SU-DHL-6 (cell line): ENCODE measurements around the gene DOK7.

ENCODE experiments used
- H2AFZ ChIP-seq: fragments of 200-600 bp; sonication (generic); 2 replicates; pipeline ENCODE4 v1.6.1; 2014; ENCODE audit warnings: low read depth, mild to moderate bottlenecking, moderate library complexity, mixed read lengths, antibody characterized with exemption, low read length; ENCODE audit not compliant: severe bottlenecking
- H3F3A ChIP-seq: fragments of 200-600 bp; shearing (Covaris generic); 2 replicates; pipeline ENCODE4 v1.6.0; 2016; ENCODE audit warnings: antibody characterized with exemption, mild to moderate bottlenecking; ENCODE audit not compliant: insufficient read depth
- H3K27ac ChIP-seq: fragments of 200-600 bp; sonication (generic); 2 replicates; pipeline ENCODE4 v1.5.1; 2016; ENCODE audit warnings: low read depth, mild to moderate bottlenecking, low read length, moderate library complexity, mixed read lengths
- H3K27me3 ChIP-seq: fragments of 200-600 bp; sonication (generic), shearing (Covaris generic); 2 replicates; pipeline ENCODE4 v1.6.0; 2014; ENCODE audit warnings: mild to moderate bottlenecking, low read length
- H3K36me3 ChIP-seq: fragments of 200-600 bp; sonication (generic); 2 replicates; pipeline ENCODE4 v1.6.1; 2014; ENCODE audit warnings: mild to moderate bottlenecking, low read length, mixed read lengths
- H3K4me2 ChIP-seq: fragments of 300-600, 200-600 bp; shearing (Covaris generic), sonication (generic); 2 replicates; pipeline ENCODE4 v1.6.0; 2014; ENCODE audit warnings: low read length, low read depth, mild to moderate bottlenecking; ENCODE audit not compliant: poor library complexity, severe bottlenecking
- H3K4me3 ChIP-seq: fragments of 200-600 bp; sonication (generic); 2 replicates; pipeline ENCODE4 v1.5.1; 2014; ENCODE audit warnings: antibody characterized with exemption, low read length, mild to moderate bottlenecking, mixed read lengths; ENCODE audit not compliant: insufficient read depth, poor library complexity, severe bottlenecking
- H3K79me2 ChIP-seq: fragments of 200-600 bp; sonication (generic); 2 replicates; pipeline ENCODE4 v1.6.1; 2014; ENCODE audit warnings: mild to moderate bottlenecking, low read length, moderate library complexity; ENCODE audit not compliant: insufficient read depth
- H3K9ac ChIP-seq: fragments of 200-600 bp; sonication (generic); 2 replicates; pipeline ENCODE4 v1.7.0; 2014; ENCODE audit warnings: mild to moderate bottlenecking, low read length
- H3K9me2 ChIP-seq: fragments of 200-600 bp; sonication (generic); replicated peaks from 2 replicates; pipeline ENCODE4 v1.6.1; 2014; ENCODE audit warnings: low read length; ENCODE audit not compliant: insufficient read depth
- H3K9me3 ChIP-seq: fragments of 200-600 bp; sonication (generic); 2 replicates; pipeline ENCODE4 v1.6.1; 2014; ENCODE audit warnings: low read length, mixed read lengths; ENCODE audit not compliant: insufficient read depth
- H4K20me1 ChIP-seq: fragments of 200-600 bp; sonication (generic); 2 replicates; pipeline ENCODE4 v1.6.1; 2014; ENCODE audit warnings: low read depth, mild to moderate bottlenecking, antibody characterized with exemption, low read length, moderate library complexity, mixed read lengths
- CTCF ChIP-seq: fragments of 200-600 bp; sonication (generic); IDR thresholded peaks from one replicate; pipeline ENCODE4 v1.5.1; 2017; ENCODE audit warnings: antibody characterized with exemption, mild to moderate bottlenecking, low read length, moderate library complexity; ENCODE audit not compliant: insufficient read depth, poor library complexity, severe bottlenecking
- EZH2phosphoT487 ChIP-seq: fragments of 200-600 bp; sonication (generic), shearing (Covaris generic); conservative IDR thresholded peaks from 2 replicates; pipeline ENCODE4 v1.6.1; 2018; ENCODE audit warnings: mild to moderate bottlenecking, antibody characterized with exemption, low read length, moderate library complexity, mixed read lengths

DOK7 gene

GRCh38 chr4:3522326-3522640, 59.2 kb downstream of the DOK7 start:
- Histone ChIP-seq H3K27ac (no peak overlapping the region), H3F3A (no peaks in the 10 kb centered on the region), H3K79me2 (no peaks in the 10 kb centered on the region), H3K27me3 (no peaks in the 10 kb centered on the region), H4K20me1 (no peaks in the 10 kb centered on the region), H3K9me2 (no peaks in the 10 kb centered on the region), H3K4me2 (no peak overlapping the region), H2AFZ (no peak overlapping the region), H3K9ac (no peak overlapping the region), H3K36me3 (no peaks in the 10 kb centered on the region), H3K9me3 (no peaks in the 10 kb centered on the region), H3K4me3 (no peak overlapping the region)
- TF ChIP-seq EZH2phosphoT487: no peak
- no peak for TF ChIP-seq CTCF

- Histone ChIP-seq H3K9me2 (no peaks in the 10 kb centered on the region), H2AFZ (no peak overlapping the region), H3K4me3 (no peak overlapping the region), H3K79me2 (no peaks in the 10 kb centered on the region), H3K4me2 (no peak overlapping the region), H3F3A (no peaks in the 10 kb centered on the region), H3K9me3 (no peaks in the 10 kb centered on the region), H3K36me3 (no peaks in the 10 kb centered on the region), H3K27me3 (no peaks in the 10 kb centered on the region), H4K20me1 (no peaks in the 10 kb centered on the region), H3K9ac (no peak overlapping the region), H3K27ac (no peak overlapping the region)
- TF ChIP-seq EZH2phosphoT487 (no peak), CTCF (no peak)
Observed at GRCh38 chr4:3522651-3523050, 59.5 kb downstream of the DOK7 start.

- H3K4me3 ChIP-seq: no peak overlapping the region
Observed at GRCh38 chr4:3523146-3523627, 60.1 kb downstream of the DOK7 start.

More at GRCh38 chr4:3523146-3523627, 60.1 kb downstream of the DOK7 start:
- H3K27ac ChIP-seq: no peak overlapping the region
- no peaks in the 10 kb centered on the region for H3K9me2 ChIP-seq
- H3K9me3 ChIP-seq: no peaks in the 10 kb centered on the region
- H3K27me3 ChIP-seq: no peaks in the 10 kb centered on the region
- no peak overlapping the region for H2AFZ ChIP-seq
- TF ChIP-seq EZH2phosphoT487: no peak
- no peak for TF ChIP-seq CTCF
- H3K4me2 ChIP-seq: no peak overlapping the region
- no peaks in the 10 kb centered on the region for H3K79me2 ChIP-seq
- no peaks in the 10 kb centered on the region for H3F3A ChIP-seq
- no peaks in the 10 kb centered on the region for H4K20me1 ChIP-seq
- no peak overlapping the region for H3K9ac ChIP-seq
- no peaks in the 10 kb centered on the region for H3K36me3 ChIP-seq
